Sigmoid colon (tissue), 7 donors: ENCODE data around the gene TFCP2. TPM values are rescaled to one million over a fixed set of nuclear protein-coding genes. Genes with fewer than 3 reads are reported as not detected.
A peak's percentile ranks its signal among the peaks of the same experiment; 100 is the strongest.

Experiments used
- DNase-seq: peaks from one replicate; pipeline ENCODE4 v3.0.0-alpha.2; 2019
- H3K27ac ChIP-seq, 4 donors: fragments of 200-600 bp; sonication (generic); one replicate each; pipeline ENCODE4 v1.5.1; 2016 to 2019; ENCODE audit warnings: mild to moderate bottlenecking in 1 of 4
- H3K27me3 ChIP-seq, 3 donors: fragments of 200-600 bp; sonication (generic); one replicate each; pipeline ENCODE4 v1.5.1; 2019; ENCODE audit warnings: mild to moderate bottlenecking in 1 of 3
- H3K36me3 ChIP-seq, 4 donors: fragments of 200-600 bp; sonication (generic); one replicate each; pipeline ENCODE4 v1.5.1; 2016 to 2019
- H3K4me1 ChIP-seq, 4 donors: fragments of 200-600 bp; sonication (generic); one replicate each; pipeline ENCODE4 v1.5.1; 2017 to 2019
- H3K4me3 ChIP-seq, 4 donors: fragments of 200-600 bp; sonication (generic); one replicate each; pipeline ENCODE4 v1.5.1; 2017 to 2019; ENCODE audit warnings: mild to moderate bottlenecking in 2 of 4, moderate library complexity in 1 of 4
- H3K9me3 ChIP-seq, 4 donors: fragments of 200-600 bp in 3 of 4; sonication (generic) in 3 of 4; one replicate each; pipeline versions ENCODE4 v1.5.1 to v1.6.1; 2013 to 2019
- CTCF ChIP-seq, 4 experiments: fragments of 450-650 bp in 3 of 4; fragments of 200-600 bp in 1 of 4; IDR thresholded peaks; one replicate each; pipeline ENCODE4 v1.5.1; 2016 to 2019; ENCODE audit warnings: antibody characterized with exemption in 4 of 4, mild to moderate bottlenecking in 3 of 4, moderate library complexity in 2 of 4
- EP300 ChIP-seq, 4 donors: sonication (generic); formaldehyde crosslinking; IDR thresholded peaks; one replicate each; pipeline ENCODE4 v1.6.1; 2017; ENCODE audit warnings: antibody characterized with exemption in 4 of 4
- POLR2A ChIP-seq, 2 donors: fragments of 450-650 bp; IDR thresholded peaks; one replicate each; pipeline ENCODE4 v1.6.1; 2016; ENCODE audit warnings: antibody characterized with exemption in 2 of 2, mild to moderate bottlenecking in 2 of 2, moderate library complexity in 2 of 2
- POLR2AphosphoS5 ChIP-seq, 4 donors: sonication (generic); formaldehyde crosslinking; IDR thresholded peaks; one replicate each; pipeline ENCODE4 v1.6.1; 2017; ENCODE audit warnings: antibody characterized with exemption in 4 of 4
- WGBS, 2 donors: extraction: QIAGEN DNeasy Blood & Tissue Kit; methylation state at CpG; one replicate each; pipeline ENCODE4 v1.1.7; 2013; 5-methylcytosine and 5-hydroxymethylcytosine counted together
- intact Hi-C: fragments of 100-400 bp; cut with DNase I; formaldehyde crosslinking; loops from one replicate; pipeline ENCODE4 v1.15.1; 2023
- polyA plus RNA-seq, 3 donors: library from polyadenylated mRNA; stranded (reverse); fragments of 200-250 nt; gene quantifications; one replicate each; pipeline ENCODE4 v1.2.3, GENCODE V29; 2013
- total RNA-seq, 4 donors: library from RNA; depleted of rRNA; stranded (reverse); fragments of >200 nt; gene quantifications; one replicate each; pipeline ENCODE4 v1.1.0, GENCODE V29; 2016
- donor health status: healthy with polysubstance abuse.
- donor health status: Bipolar disorder and iron deficiency.
- donor health status: healthy.

TFCP2 gene
- total and polyA plus RNA-seq, 7 donors, result 10.4 to 18.1 (median 12.7) TPM

DNA sequence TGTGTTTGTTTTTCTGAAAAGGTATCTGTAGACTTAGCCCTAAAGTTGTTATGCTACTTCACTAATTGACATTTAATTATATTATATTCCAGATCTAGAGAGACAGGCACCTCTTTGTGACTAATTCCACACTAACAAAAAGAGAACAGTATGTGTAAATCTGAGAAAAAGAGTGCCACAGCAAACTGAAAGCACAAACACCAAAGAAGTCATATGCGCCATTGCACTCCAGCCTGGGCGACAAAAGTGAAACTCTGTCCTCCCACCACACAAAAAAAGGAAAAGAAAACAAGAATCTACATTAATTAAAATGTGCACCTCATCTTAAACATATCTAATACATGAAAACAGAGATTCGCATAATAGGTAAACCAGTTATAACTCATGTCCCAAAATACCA is 85.1 kb downstream of the TFCP2 start:
- TF ChIP-seq EP300 (IDR thresholded peaks at IDR 0.05) (no peak), POLR2A (IDR thresholded peaks at IDR 0.05) (no peak), POLR2AphosphoS5 (IDR thresholded peaks at IDR 0.05) (no peak), CTCF (IDR thresholded peaks at IDR 0.05) (no peak)
- 81 to 95% methylated on average over 3 of the region's 3 CpGs for WGBS, 2 donors
- no peak for DNase-seq
- Histone ChIP-seq H3K36me3 (peaks cover 0 to 15% (median 0%) of the 10 kb centered on the region in 4 donors), H3K4me1 (peaks cover 0 to 6% (median 2%) of the 10 kb centered on the region in 4 donors), H3K4me3 (no peak overlapping the region), H3K27ac (no peak overlapping the region), H3K27me3 (no peaks in the 10 kb centered on the region), H3K9me3 (no peaks in the 10 kb centered on the region)
- intact Hi-C loops, result loop anchor here (10.0 kb wide), 1 partner anchor 263 kb away; no protein-coding TSS in a partner anchor

GRCh38 chr12:51086933-51087332 is 86.0 kb downstream of the TFCP2 start:
- no peak overlapping the region for H3K27ac ChIP-seq
- DNase-seq, result no peak
- no peaks in the 10 kb centered on the region for H3K27me3 ChIP-seq
- H3K4me1 ChIP-seq, result peaks cover 0 to 15% (median 8%) of the 10 kb centered on the region in 4 donors
- no peak overlapping the region for H3K4me3 ChIP-seq
- no peaks in the 10 kb centered on the region for H3K9me3 ChIP-seq
- intact Hi-C loops, result loop anchor here (10.0 kb wide), 1 partner anchor 262 kb away; no protein-coding TSS in a partner anchor
- peaks cover 0 to 7% (median 0%) of the 10 kb centered on the region in 4 donors for H3K36me3 ChIP-seq
- WGBS, 2 donors, result 91 to 94% methylated on average over 10 of the region's 10 CpGs
- TF ChIP-seq POLR2A (IDR thresholded peaks at IDR 0.05) (no peak), POLR2AphosphoS5 (IDR thresholded peaks at IDR 0.05) (no peak), CTCF (IDR thresholded peaks at IDR 0.05) (no peak), EP300 (IDR thresholded peaks at IDR 0.05) (no peak)

DNA sequence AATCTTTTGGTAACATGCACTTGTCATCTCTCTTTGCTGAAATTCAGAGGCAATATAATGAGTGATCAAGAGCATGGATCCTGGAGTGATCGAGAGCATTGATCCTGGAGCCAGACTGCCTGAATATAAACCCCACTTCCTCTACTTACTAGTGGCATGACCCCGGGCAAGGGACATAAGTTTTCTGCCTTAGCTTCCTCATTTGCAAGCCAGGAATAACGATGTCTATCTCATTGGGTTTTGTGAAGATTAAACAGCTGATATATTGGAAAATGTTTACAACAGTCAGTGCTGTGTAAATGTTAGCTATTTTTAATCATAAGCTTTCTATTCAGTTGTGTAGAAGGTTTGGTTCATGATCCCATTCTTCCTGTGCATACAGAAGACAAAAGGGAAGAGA is 87.2 kb downstream of the TFCP2 start:
- 47 to 57% methylated on average over 3 of the region's 3 CpGs for WGBS, 2 donors
- H3K4me1 ChIP-seq, result peaks cover 0 to 25% (median 17%) of the 10 kb centered on the region in 4 donors
- no peaks in the 10 kb centered on the region for H3K9me3 ChIP-seq
- DNase-seq, result no peak
- H3K4me3 ChIP-seq, result no peak overlapping the region
- no peak overlapping the region for H3K27ac ChIP-seq
- TF ChIP-seq POLR2A (IDR thresholded peaks at IDR 0.05) (no peak), POLR2AphosphoS5 (IDR thresholded peaks at IDR 0.05) (no peak), CTCF (IDR thresholded peaks at IDR 0.05) (no peak)
- no peaks in the 10 kb centered on the region for H3K27me3 ChIP-seq
- intact Hi-C loops, result loop anchor here (10.0 kb wide), 1 partner anchor 261 kb away; no protein-coding TSS in a partner anchor
- peaks cover 0 to 4% (median 0%) of the 10 kb centered on the region in 4 donors for H3K36me3 ChIP-seq

- Histone ChIP-seq H3K9me3 (no peaks in the 10 kb centered on the region), H3K4me3 (peak within 1 kb of the TSS; percentile 90 to 99 (median 93)), H3K27ac (peak within 1 kb of the TSS; percentile 97 to 99 (median 98)), H3K4me1 (peaks cover 0 to 29% (median 18%) of the 10 kb centered on the region in 4 donors), H3K36me3 (no peaks in the 10 kb centered on the region), H3K27me3 (no peaks in the 10 kb centered on the region)
- WGBS, 2 donors, result 0 to 1% methylated on average over 74 of the region's 74 CpGs
- intact Hi-C loops, result loop anchor here (1.0 to 10.0 kb wide), 5 partner anchors 35 to 258 kb away; partner anchors contain the start of genes DAZAP2, LETMD1, POU6F1 and TFCP2
- TF ChIP-seq EP300 (IDR thresholded peaks at IDR 0.05) (peak in 1 of 4 donors; percentile 16), CTCF (IDR thresholded peaks at IDR 0.05) (no peak), POLR2AphosphoS5 (IDR thresholded peaks at IDR 0.05) (peak; percentile 99 to 100 (median 99)), POLR2A (IDR thresholded peaks at IDR 0.05) (peak; percentile 92 to 95)
- peak; percentile 99 for DNase-seq
Measured at GRCh38 chr12:51083126-51083833, 89.7 kb downstream of the TFCP2 start, which contains the start of gene CSRNP2. CSRNP2 (minus strand) TSS chr12:51083596; CDS start chr12:51076561, 7,035 bp downstream.
